Neuronal stem cell (in vitro differentiated cells): ENCODE measurements around the gene ST6GALNAC3.

ENCODE experiments used
- DNase-seq: peaks from one replicate; pipeline ENCODE4 v3.0.0-alpha.2; 2013; ENCODE audit warnings: low spot score
- H2AFZ ChIP-seq: one replicate; pipeline ENCODE4 v1.6.1; 2013; ENCODE audit warnings: mild to moderate bottlenecking, low read length, inconsistent platforms
- H2AK5ac ChIP-seq: 2 replicates; pipeline ENCODE4 v1.6.1; 2013; ENCODE audit warnings: low read depth, mild to moderate bottlenecking, inconsistent platforms, low read length, moderate library complexity, mixed read lengths
- H2BK120ac ChIP-seq: 2 replicates; pipeline ENCODE4 v1.6.1; 2013; ENCODE audit warnings: low read depth, mild to moderate bottlenecking, inconsistent platforms, low read length, moderate library complexity, mixed read lengths
- H2BK12ac ChIP-seq: one replicate; pipeline ENCODE4 v1.6.1; 2013; ENCODE audit warnings: low read length, inconsistent platforms
- H2BK15ac ChIP-seq: 2 replicates; pipeline ENCODE4 v1.6.1; 2013; ENCODE audit warnings: mild to moderate bottlenecking, low read length, inconsistent platforms, mixed read lengths
- H2BK5ac ChIP-seq: one replicate; pipeline ENCODE4 v1.6.1; 2013; ENCODE audit warnings: inconsistent platforms, mild to moderate bottlenecking, low read length, moderate library complexity
- H3K14ac ChIP-seq: one replicate; pipeline ENCODE4 v1.6.1; 2013; ENCODE audit warnings: low read length, inconsistent platforms
- H3K18ac ChIP-seq: 2 replicates; pipeline ENCODE4 v1.6.1; 2013; ENCODE audit warnings: low read length, inconsistent platforms
- H3K23ac ChIP-seq: 2 replicates; pipeline ENCODE4 v1.6.1; 2013; ENCODE audit warnings: low read depth, mild to moderate bottlenecking, mixed read lengths, low read length, inconsistent platforms; ENCODE audit not compliant: poor library complexity
- H3K27ac ChIP-seq: replicated peaks from 3 replicates; pipeline ENCODE4 v1.5.1; 2013; ENCODE audit warnings: low read length, inconsistent platforms
- H3K27me3 ChIP-seq, 3 experiments: 2 replicates each; pipeline ENCODE4 v1.6.1; 2013; ENCODE audit warnings: low read length in 3 of 3, mild to moderate bottlenecking in 2 of 3, inconsistent platforms in 1 of 3, low read depth in 1 of 3, mixed read lengths in 1 of 3, moderate library complexity in 1 of 3; ENCODE audit not compliant: control insufficient read depth in 3 of 3, insufficient read depth in 3 of 3
- H3K36me3 ChIP-seq, 2 donors: replicated peaks in 1 of 2; 2 replicates each; pipeline ENCODE4 v1.6.1; 2013; ENCODE audit warnings: low read length in 2 of 2; ENCODE audit not compliant: control insufficient read depth in 2 of 2, insufficient read depth in 2 of 2
- H3K4ac ChIP-seq: 2 replicates; pipeline ENCODE4 v1.6.1; 2013; ENCODE audit warnings: inconsistent platforms, mild to moderate bottlenecking, low read length, moderate library complexity
- H3K4me1 ChIP-seq, 2 donors: 1 replicate in 1 of 2; 2 replicates in 1 of 2; pipeline ENCODE4 v1.6.1; 2013; ENCODE audit warnings: low read length in 2 of 2, low read depth in 1 of 2; ENCODE audit not compliant: control insufficient read depth in 2 of 2, insufficient read depth in 1 of 2
- H3K4me2 ChIP-seq: one replicate; pipeline ENCODE4 v1.6.1; 2013; ENCODE audit warnings: mild to moderate bottlenecking, low read length, inconsistent platforms; ENCODE audit not compliant: insufficient read depth, poor library complexity, severe bottlenecking
- H3K4me3 ChIP-seq, 2 donors: 2 replicates each; pipeline ENCODE4 v1.5.1; 2013; ENCODE audit warnings: low read length in 2 of 2, mild to moderate bottlenecking in 2 of 2, inconsistent platforms in 1 of 2, moderate library complexity in 1 of 2
- H3K79me1 ChIP-seq: one replicate; pipeline ENCODE4 v1.6.1; 2013; ENCODE audit warnings: low read depth, mild to moderate bottlenecking, inconsistent platforms, low read length, moderate library complexity
- H3K9ac ChIP-seq: one replicate; pipeline ENCODE4 v1.6.1; 2013; ENCODE audit warnings: mild to moderate bottlenecking, low read depth, low read length, inconsistent platforms; ENCODE audit not compliant: poor library complexity
- H3K9me3 ChIP-seq, 2 donors: replicated peaks in 1 of 2; 2 replicates each; pipeline versions ENCODE3 to v1.6.1; 2013; ENCODE audit warnings: low read length in 2 of 2, mild to moderate bottlenecking in 2 of 2, inconsistent platforms in 1 of 2, low read depth in 1 of 2, mixed read lengths in 1 of 2, moderate library complexity in 1 of 2; ENCODE audit not compliant: control insufficient read depth in 2 of 2, insufficient read depth in 1 of 2
- H4K8ac ChIP-seq: one replicate; pipeline ENCODE4 v1.6.1; 2013; ENCODE audit warnings: low read depth, mild to moderate bottlenecking, inconsistent platforms, low read length, moderate library complexity
- H4K91ac ChIP-seq: one replicate; pipeline ENCODE4 v1.6.1; 2013; ENCODE audit warnings: low read length, low read depth, mild to moderate bottlenecking, inconsistent platforms; ENCODE audit not compliant: poor library complexity
- WGBS, 2 donors: extraction: QIAGEN DNeasy Blood & Tissue Kit; methylation state at CpG; one replicate each; pipeline ENCODE4 v1.1.7; 2013; ENCODE audit warnings: missing lambda C conversion rate in 2 of 2, mixed read lengths in 1 of 2; ENCODE audit not compliant: insufficient read length in 2 of 2, insufficient replicate concordance in 1 of 2; ENCODE audit errors: extremely low coverage in 2 of 2; 5-methylcytosine and 5-hydroxymethylcytosine counted together

ST6GALNAC3 gene

GRCh38 chr1:76677416-76678405 lies 603.2 kb downstream of the ST6GALNAC3 start:
- WGBS, 2 donors, result no CpG with 5 or more reads among the region's 5 CpGs
- H3K4ac ChIP-seq, result no peak overlapping the region
- H4K8ac ChIP-seq, result no peak overlapping the region
- H2BK120ac ChIP-seq, result no peak overlapping the region
- no peak overlapping the region for H3K23ac ChIP-seq
- no peak overlapping the region for H3K27ac ChIP-seq
- H3K4me2 ChIP-seq, result no peak overlapping the region
- H3K14ac ChIP-seq, result no peak overlapping the region
- DNase-seq, result no peak
- no peak overlapping the region for H4K91ac ChIP-seq
- no peaks in the 10 kb centered on the region for H3K27me3 ChIP-seq
- H2AFZ ChIP-seq, result no peak overlapping the region
- no peak overlapping the region for H2BK15ac ChIP-seq
- H2AK5ac ChIP-seq, result no peak overlapping the region
- H3K4me3 ChIP-seq, result no peak overlapping the region
- peaks cover 2 to 12% of the 10 kb centered on the region in 2 donors for H3K4me1 ChIP-seq
- H3K79me1 ChIP-seq, result no peaks in the 10 kb centered on the region
- H2BK5ac ChIP-seq, result no peak overlapping the region
- no peak overlapping the region for H2BK12ac ChIP-seq
- no peak overlapping the region for H3K9ac ChIP-seq
- H3K36me3 ChIP-seq, result no peaks in the 10 kb centered on the region
- H3K18ac ChIP-seq, result no peak overlapping the region
- H3K9me3 ChIP-seq, result no peaks in the 10 kb centered on the region

- DNase-seq, result no peak
Measured at GRCh38 chr1:76679534-76680152, 605.1 kb downstream of the ST6GALNAC3 start.

GRCh38 chr1:76680651-76681050 lies 606.1 kb downstream of the ST6GALNAC3 start:
- peaks cover 2 to 12% of the 10 kb centered on the region in 2 donors for H3K4me1 ChIP-seq
- no peak overlapping the region for H2AFZ ChIP-seq
- H3K4me2 ChIP-seq, result no peak overlapping the region
- H3K14ac ChIP-seq, result no peak overlapping the region
- no peaks in the 10 kb centered on the region for H3K9me3 ChIP-seq
- H3K79me1 ChIP-seq, result no peaks in the 10 kb centered on the region
- no peak overlapping the region for H3K27ac ChIP-seq
- no peak overlapping the region for H3K23ac ChIP-seq
- WGBS, 2 donors, result no CpG with 5 or more reads among the region's 1 CpG
- H3K36me3 ChIP-seq, result no peaks in the 10 kb centered on the region
- no peak overlapping the region for H2BK120ac ChIP-seq
- no peak overlapping the region for H3K9ac ChIP-seq
- no peak overlapping the region for H4K91ac ChIP-seq
- no peak overlapping the region for H2BK15ac ChIP-seq
- no peak overlapping the region for H3K18ac ChIP-seq
- peak; percentile 3 for DNase-seq
- no peak overlapping the region for H4K8ac ChIP-seq
- no peak overlapping the region for H2BK5ac ChIP-seq
- no peak overlapping the region for H2AK5ac ChIP-seq
- H3K4ac ChIP-seq, result no peak overlapping the region
- H3K4me3 ChIP-seq, result no peak overlapping the region
- H2BK12ac ChIP-seq, result no peak overlapping the region
- no peaks in the 10 kb centered on the region for H3K27me3 ChIP-seq

More at GRCh38 chr1:76679534-76680152, 605.1 kb downstream of the ST6GALNAC3 start:
- no peak overlapping the region for H2BK5ac ChIP-seq
- no peaks in the 10 kb centered on the region for H3K79me1 ChIP-seq
- no peak overlapping the region for H3K14ac ChIP-seq
- no peaks in the 10 kb centered on the region for H3K36me3 ChIP-seq
- no peak overlapping the region for H3K23ac ChIP-seq
- no peak overlapping the region for H3K4me2 ChIP-seq
- no peak overlapping the region for H4K91ac ChIP-seq
- no peak overlapping the region for H2BK12ac ChIP-seq
- H4K8ac ChIP-seq, result no peak overlapping the region
- H3K4ac ChIP-seq, result no peak overlapping the region
- no peak overlapping the region for H2AFZ ChIP-seq
- no peaks in the 10 kb centered on the region for H3K9me3 ChIP-seq
- H2BK15ac ChIP-seq, result no peak overlapping the region
- no peaks in the 10 kb centered on the region for H3K27me3 ChIP-seq
- WGBS, 2 donors, result no CpG with 5 or more reads among the region's 8 CpGs
- peaks cover 2 to 12% of the 10 kb centered on the region in 2 donors for H3K4me1 ChIP-seq
- H3K9ac ChIP-seq, result no peak overlapping the region
- no peak overlapping the region for H3K27ac ChIP-seq
- H3K18ac ChIP-seq, result no peak overlapping the region
- no peak overlapping the region for H2BK120ac ChIP-seq
- no peak overlapping the region for H2AK5ac ChIP-seq
- no peak overlapping the region for H3K4me3 ChIP-seq

GRCh38 chr1:76682138-76682537 lies 607.6 kb downstream of the ST6GALNAC3 start:
- Histone ChIP-seq H3K9ac (no peak overlapping the region), H2BK12ac (no peak overlapping the region), H3K14ac (no peak overlapping the region), H3K18ac (no peak overlapping the region), H2AK5ac (no peak overlapping the region), H3K36me3 (no peaks in the 10 kb centered on the region), H3K23ac (no peak overlapping the region), H3K9me3 (no peaks in the 10 kb centered on the region), H3K4me3 (no peak overlapping the region), H3K4me2 (no peak overlapping the region), H2BK5ac (no peak overlapping the region), H3K27ac (no peak overlapping the region), H4K8ac (no peak overlapping the region), H3K27me3 (no peaks in the 10 kb centered on the region), H4K91ac (no peak overlapping the region), H3K4ac (no peak overlapping the region), H3K4me1 (peaks cover 2 to 12% of the 10 kb centered on the region in 2 donors), H2AFZ (no peak overlapping the region), H2BK15ac (no peak overlapping the region), H3K79me1 (no peaks in the 10 kb centered on the region), H2BK120ac (no peak overlapping the region)
- no peak for DNase-seq
- no CpG with 5 or more reads among the region's 1 CpG for WGBS, 2 donors
